Gastrocnemius medialis (tissue), 4 donors: ENCODE measurements around the gene LRTM2. TPM values are rescaled to one million over a fixed set of nuclear protein-coding genes. Genes with fewer than 3 reads are reported as not detected.

Source experiments
- ATAC-seq, 2 donors: fragments of 150-250 bp; one replicate each; pipeline ENCODE4 v1.9.1; 2016
- DNase-seq, 2 donors: peaks; one replicate each; pipeline ENCODE4 v3.0.0-alpha.2; 2019
- H3K27ac ChIP-seq, 4 donors: fragments of 200-600 bp; sonication (generic); 1 replicate in 1 of 4; 2 replicates in 3 of 4; pipeline ENCODE4 v1.5.1; 2016 to 2018; ENCODE audit warnings: mild to moderate bottlenecking in 2 of 4, moderate library complexity in 1 of 4
- H3K27me3 ChIP-seq, 3 donors: fragments of 200-600 bp; sonication (generic) in 2 of 3; 1 replicate in 1 of 3; 2 replicates in 2 of 3; pipeline versions ENCODE4 v1.5.1 to v1.6.0; 2016 to 2019; ENCODE audit warnings: mild to moderate bottlenecking in 1 of 3, moderate library complexity in 1 of 3
- H3K36me3 ChIP-seq, 2 donors: fragments of 200-600 bp; sonication (generic) in 1 of 2; one replicate each; pipeline ENCODE4 v1.5.1; 2017 to 2018
- H3K4me1 ChIP-seq, 2 donors: fragments of 200-600 bp; sonication (generic) in 1 of 2; one replicate each; pipeline ENCODE4 v1.5.1; 2016 to 2017; ENCODE audit warnings: mild to moderate bottlenecking in 2 of 2
- H3K4me3 ChIP-seq, 4 donors: fragments of 200-600 bp; sonication (generic) in 3 of 4; 1 replicate in 1 of 4; 2 replicates in 3 of 4; pipeline ENCODE4 v1.5.1; 2016 to 2019; ENCODE audit warnings: mild to moderate bottlenecking in 2 of 4
- H3K9me3 ChIP-seq, 3 donors: fragments of 200-600 bp; sonication (generic) in 2 of 3; 1 replicate in 1 of 3; 2 replicates in 2 of 3; pipeline ENCODE4 v1.5.1; 2016 to 2019
- POLR2A ChIP-seq, 2 donors: fragments of 450-650 bp; IDR thresholded peaks; one replicate each; pipeline ENCODE4 v1.6.1; 2017; ENCODE audit warnings: antibody characterized with exemption in 2 of 2, mild to moderate bottlenecking in 2 of 2, moderate library complexity in 2 of 2
- in situ Hi-C, 4 donors: fragments of 200-750 bp; cut with MboI; loops; one replicate each; pipeline versions ENCODE4 v1.15.0 to v1.8.0; 2017; ENCODE audit warnings: low sequenced_read_pairs in 4 of 4
- intact Hi-C: fragments of 100-400 bp; cut with DNase I; formaldehyde crosslinking; loops from one replicate; pipeline ENCODE4 v1.15.1; 2023; ENCODE audit warnings: low total_unique reads
- total RNA-seq, 4 donors: library from RNA; depleted of rRNA; stranded (reverse); fragments of >200 nt; gene quantifications; one replicate each; pipeline versions ENCODE4 v1.1.0 to v1.2.3, GENCODE V29; 2016
- TF ChIP-seq, protein P1 (sequence below), 5 experiments: fragments of 450-650 bp in 3 of 5; fragments of 200-600 bp in 2 of 5; sonication (generic) in 2 of 5; IDR thresholded peaks in 4 of 5; conservative IDR thresholded peaks in 1 of 5; 1 replicate in 4 of 5; 2 replicates in 1 of 5; pipeline ENCODE4 v1.5.1; 2016 to 2019; ENCODE audit warnings: antibody characterized with exemption in 5 of 5, mild to moderate bottlenecking in 3 of 5, moderate library complexity in 3 of 5

Gene LRTM2
- total RNA-seq, 4 donors from 2014 or later: not detected

DNA sequence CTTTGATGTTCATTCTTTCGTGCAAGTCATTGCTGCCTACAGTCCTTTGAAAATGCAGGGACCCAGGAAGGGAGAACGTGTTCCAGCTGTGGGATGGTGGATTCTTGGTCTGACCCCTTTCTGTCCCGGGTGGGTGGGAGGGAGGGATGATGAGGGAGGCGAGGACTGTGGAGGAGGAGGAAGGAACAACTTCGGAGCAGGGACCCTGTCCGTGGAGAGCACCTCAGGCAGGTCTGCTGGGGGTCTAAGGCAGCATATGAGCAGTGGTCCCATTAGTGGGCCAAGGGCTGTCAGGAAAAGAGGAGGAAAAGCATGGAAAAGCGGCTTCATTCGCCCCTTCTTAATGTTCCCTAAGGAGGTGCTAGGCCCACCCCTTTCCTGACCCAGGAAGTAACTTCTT, 62.0 kb downstream of the LRTM2 start:
- no peak overlapping the region for H3K4me3 ChIP-seq
- no peaks in the 10 kb centered on the region for H3K9me3 ChIP-seq
- H3K36me3 ChIP-seq: no peaks in the 10 kb centered on the region
- DNase-seq (no peak), ATAC-seq (no peak)
- TF ChIP-seq, protein P1, sequence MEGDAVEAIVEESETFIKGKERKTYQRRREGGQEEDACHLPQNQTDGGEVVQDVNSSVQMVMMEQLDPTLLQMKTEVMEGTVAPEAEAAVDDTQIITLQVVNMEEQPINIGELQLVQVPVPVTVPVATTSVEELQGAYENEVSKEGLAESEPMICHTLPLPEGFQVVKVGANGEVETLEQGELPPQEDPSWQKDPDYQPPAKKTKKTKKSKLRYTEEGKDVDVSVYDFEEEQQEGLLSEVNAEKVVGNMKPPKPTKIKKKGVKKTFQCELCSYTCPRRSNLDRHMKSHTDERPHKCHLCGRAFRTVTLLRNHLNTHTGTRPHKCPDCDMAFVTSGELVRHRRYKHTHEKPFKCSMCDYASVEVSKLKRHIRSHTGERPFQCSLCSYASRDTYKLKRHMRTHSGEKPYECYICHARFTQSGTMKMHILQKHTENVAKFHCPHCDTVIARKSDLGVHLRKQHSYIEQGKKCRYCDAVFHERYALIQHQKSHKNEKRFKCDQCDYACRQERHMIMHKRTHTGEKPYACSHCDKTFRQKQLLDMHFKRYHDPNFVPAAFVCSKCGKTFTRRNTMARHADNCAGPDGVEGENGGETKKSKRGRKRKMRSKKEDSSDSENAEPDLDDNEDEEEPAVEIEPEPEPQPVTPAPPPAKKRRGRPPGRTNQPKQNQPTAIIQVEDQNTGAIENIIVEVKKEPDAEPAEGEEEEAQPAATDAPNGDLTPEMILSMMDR (IDR thresholded peaks at IDR 0.05 in 4 of 5, conservative IDR thresholded peaks at IDR 0.05 in 1 of 5): no peak
- TF ChIP-seq POLR2A (IDR thresholded peaks at IDR 0.05): no peak
- H3K27me3 ChIP-seq: no peaks in the 10 kb centered on the region
- no peaks in the 10 kb centered on the region for H3K4me1 ChIP-seq
- in situ Hi-C loops: no loop called here
- no peak overlapping the region for H3K27ac ChIP-seq
- intact Hi-C loops: no loop called here

DNA sequence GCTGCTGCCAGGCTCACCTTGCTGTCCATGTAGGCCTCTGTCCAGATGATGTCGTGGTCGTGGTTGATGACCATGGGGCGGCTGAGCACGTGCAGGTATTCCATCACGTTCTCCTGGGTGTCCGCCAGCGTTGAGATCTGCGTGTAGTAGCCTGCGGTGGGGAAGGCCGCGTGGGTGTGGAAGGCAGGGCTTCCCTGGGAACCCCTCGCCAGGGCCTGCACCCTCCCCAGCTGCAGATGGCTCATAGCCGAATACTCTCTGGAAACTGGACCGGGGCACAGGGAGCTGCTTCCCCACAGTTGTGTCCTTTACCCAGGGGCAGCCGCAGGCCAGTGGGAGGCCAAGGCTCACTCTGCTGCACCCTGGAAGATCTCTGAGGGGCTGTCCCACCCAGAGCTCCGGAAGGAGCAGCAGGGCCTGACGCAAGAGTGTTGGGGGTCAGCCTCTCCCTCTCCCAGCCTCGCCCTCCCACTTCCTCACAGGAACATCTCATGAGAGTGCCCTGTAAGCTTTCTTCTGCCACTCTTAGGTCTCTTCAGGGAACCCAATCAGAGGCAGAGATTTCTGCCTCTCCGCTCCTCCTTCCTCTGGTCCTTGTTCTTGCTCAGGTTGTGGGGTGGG, 62.6 kb downstream of the LRTM2 start:
- Histone ChIP-seq H3K27ac (no peak overlapping the region), H3K4me1 (no peaks in the 10 kb centered on the region), H3K36me3 (no peaks in the 10 kb centered on the region), H3K4me3 (no peak overlapping the region), H3K27me3 (no peaks in the 10 kb centered on the region), H3K9me3 (no peaks in the 10 kb centered on the region)
- intact Hi-C loops (no loop called here), in situ Hi-C loops (no loop called here)
- ATAC-seq (no peak), DNase-seq (no peak)
- TF ChIP-seq POLR2A (IDR thresholded peaks at IDR 0.05): no peak
- TF ChIP-seq, protein P1 (IDR thresholded peaks at IDR 0.05 in 4 of 5, conservative IDR thresholded peaks at IDR 0.05 in 1 of 5): no peak

- in situ Hi-C loops: no loop called here
- DNase-seq (no peak), ATAC-seq (no peak)
- Histone ChIP-seq H3K27me3 (no peaks in the 10 kb centered on the region), H3K4me3 (no peak overlapping the region), H3K36me3 (no peaks in the 10 kb centered on the region), H3K9me3 (no peaks in the 10 kb centered on the region), H3K27ac (no peak overlapping the region), H3K4me1 (no peaks in the 10 kb centered on the region)
- TF ChIP-seq, protein P1 (IDR thresholded peaks at IDR 0.05 in 4 of 5, conservative IDR thresholded peaks at IDR 0.05 in 1 of 5): no peak
- TF ChIP-seq POLR2A (IDR thresholded peaks at IDR 0.05): no peak
- intact Hi-C loops: no loop called here
These were observed 63.1 kb downstream of the LRTM2 start for GRCh38 chr12:1883513-1883912.

DNA sequence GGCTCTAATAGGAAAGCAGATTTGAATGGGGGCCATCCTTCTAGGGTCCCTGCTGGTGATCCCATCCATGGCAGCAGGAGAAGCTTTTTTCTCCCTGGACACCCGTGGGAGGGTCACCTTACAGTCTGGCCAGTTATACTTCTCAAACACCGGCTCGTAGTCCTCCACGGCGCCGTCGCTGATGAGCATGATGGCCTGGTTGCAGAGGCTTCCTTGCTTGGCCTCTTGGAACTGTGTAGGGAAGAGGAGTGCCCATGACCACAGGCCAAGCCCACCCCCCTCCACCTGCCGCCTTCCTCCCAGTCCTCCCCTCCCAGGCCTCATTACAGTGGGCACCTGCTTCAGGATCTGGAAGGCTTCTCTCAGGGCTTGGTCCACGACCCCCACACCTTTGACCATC, 64.3 kb downstream of the LRTM2 start:
- ATAC-seq: no peak
- intact Hi-C loops: no loop called here
- H3K36me3 ChIP-seq: no peaks in the 10 kb centered on the region
- in situ Hi-C loops: no loop called here
- DNase-seq: no peak
- H3K9me3 ChIP-seq: no peaks in the 10 kb centered on the region
- no peaks in the 10 kb centered on the region for H3K27me3 ChIP-seq
- H3K4me1 ChIP-seq: no peaks in the 10 kb centered on the region
- no peak overlapping the region for H3K27ac ChIP-seq
- TF ChIP-seq, protein P1 (IDR thresholded peaks at IDR 0.05 in 4 of 5, conservative IDR thresholded peaks at IDR 0.05 in 1 of 5): no peak
- no peak for TF ChIP-seq POLR2A (IDR thresholded peaks at IDR 0.05)
- no peak overlapping the region for H3K4me3 ChIP-seq

DNA sequence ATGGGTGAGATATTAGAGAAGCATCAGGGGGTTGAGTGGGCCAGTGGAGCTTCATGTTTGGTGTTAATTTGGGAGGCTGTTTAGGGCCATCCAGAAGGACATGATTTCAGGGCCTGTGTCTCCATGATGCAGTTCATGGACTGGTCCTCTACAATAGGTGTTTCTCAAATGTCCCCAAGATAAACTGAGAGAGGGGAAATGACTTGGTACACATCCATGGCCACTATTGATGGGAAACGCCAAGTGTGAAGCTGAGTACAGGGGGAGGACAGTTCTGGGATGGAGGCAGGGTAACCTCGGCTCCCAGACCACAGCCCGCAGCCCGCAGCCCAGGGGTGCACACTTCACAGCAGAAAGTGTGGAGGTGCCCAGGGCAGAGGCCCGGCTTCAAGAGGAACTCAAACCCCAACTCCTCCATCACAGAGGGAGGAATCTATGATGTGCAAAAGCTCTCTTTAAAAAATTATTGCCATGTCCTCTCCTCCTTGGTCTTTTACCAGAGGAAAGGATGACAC, 64.8 kb downstream of the LRTM2 start:
- H3K27ac ChIP-seq: no peak overlapping the region

More for the DNA sequence above, 64.8 kb downstream of the LRTM2 start:
- no peaks in the 10 kb centered on the region for H3K36me3 ChIP-seq
- H3K4me3 ChIP-seq: no peak overlapping the region
- no peaks in the 10 kb centered on the region for H3K4me1 ChIP-seq
- H3K9me3 ChIP-seq: no peaks in the 10 kb centered on the region
- intact Hi-C loops (no loop called here), in situ Hi-C loops (no loop called here)
- TF ChIP-seq, protein P1 (IDR thresholded peaks at IDR 0.05 in 4 of 5, conservative IDR thresholded peaks at IDR 0.05 in 1 of 5): no peak
- no peak for TF ChIP-seq POLR2A (IDR thresholded peaks at IDR 0.05)
- H3K27me3 ChIP-seq: no peaks in the 10 kb centered on the region
- DNase-seq (no peak), ATAC-seq (no peak)
